ENCODE measurements around the gene APOD.
"Not testable (repeated sequence)": the region's sequence is repeated elsewhere in the genome, so short reads cannot be mapped to it uniquely, and the experiment has no call there.

DNA sequence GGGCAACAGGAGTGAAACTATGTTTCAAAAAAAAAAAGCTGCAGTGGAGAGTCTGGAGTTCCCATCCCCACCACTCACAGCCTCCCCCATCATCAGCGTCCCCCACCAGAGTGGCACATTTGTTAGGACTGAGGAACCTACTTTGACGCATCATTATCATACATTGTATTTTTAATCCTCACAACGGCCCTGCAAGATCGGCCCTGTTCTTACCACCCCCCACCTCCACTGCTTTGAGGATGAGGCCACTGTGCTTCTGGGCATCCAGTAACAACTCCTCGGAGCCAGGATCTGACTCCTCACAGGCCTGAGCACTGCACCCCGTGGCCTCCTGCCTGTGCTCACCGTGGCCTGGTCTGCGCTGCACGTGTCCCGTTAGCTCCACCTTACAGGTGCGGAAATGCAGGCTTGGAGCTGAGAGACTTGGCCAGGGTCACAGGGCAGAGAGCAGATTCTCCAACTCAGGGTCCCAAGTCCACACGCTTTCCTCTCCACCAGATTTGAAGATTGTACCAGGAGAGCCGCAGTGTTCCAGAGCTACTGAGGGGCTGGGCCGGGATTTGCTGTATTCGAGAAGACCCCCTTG, 32.3 kb upstream of the APOD start:
- not testable (repeated sequence) for TF ChIP-seq CTCF (conservative IDR thresholded peaks at IDR 0.05; ENCODE audit: low read depth, low read length); POLR2A (IDR thresholded peaks at IDR 0.05; ENCODE audit: low read depth, low read length); CEBPB (IDR thresholded peaks at IDR 0.05; ENCODE audit: low read depth, low read length); MAZ (IDR thresholded peaks at IDR 0.05; ENCODE audit: borderline replicate concordance, low read depth, low read length); USF2 (IDR thresholded peaks at IDR 0.05; ENCODE audit: low read depth, low read length); RAD21 (IDR thresholded peaks at IDR 0.05; ENCODE audit: low read length); RFX5 (IDR thresholded peaks at IDR 0.05; ENCODE audit: low read depth, low read length); FOS (IDR thresholded peaks at IDR 0.05; ENCODE audit: low read depth, low read length); SMC3 (IDR thresholded peaks at IDR 0.05; ENCODE audit: low read depth, low read length)

Measured in IMR-90 (cell line).